GM10266 (cell line): Measurements from ENCODE around the gene BDKRB2.

Source experiments
- DNase-seq: peaks from one replicate; pipeline ENCODE4 v3.0.0; 2012; ENCODE audit errors: extremely low spot score
- CTCF ChIP-seq: IDR thresholded peaks from 2 replicates; pipeline ENCODE4 v1.5.1; 2012; ENCODE audit warnings: mild to moderate bottlenecking, low read depth; ENCODE audit not compliant: control insufficient read depth, insufficient read depth; ENCODE audit errors: missing control alignments

BDKRB2 gene

GRCh38 chr14:96194657-96195431, 9.8 kb upstream of the BDKRB2 start:
- no peak for DNase-seq

DNA sequence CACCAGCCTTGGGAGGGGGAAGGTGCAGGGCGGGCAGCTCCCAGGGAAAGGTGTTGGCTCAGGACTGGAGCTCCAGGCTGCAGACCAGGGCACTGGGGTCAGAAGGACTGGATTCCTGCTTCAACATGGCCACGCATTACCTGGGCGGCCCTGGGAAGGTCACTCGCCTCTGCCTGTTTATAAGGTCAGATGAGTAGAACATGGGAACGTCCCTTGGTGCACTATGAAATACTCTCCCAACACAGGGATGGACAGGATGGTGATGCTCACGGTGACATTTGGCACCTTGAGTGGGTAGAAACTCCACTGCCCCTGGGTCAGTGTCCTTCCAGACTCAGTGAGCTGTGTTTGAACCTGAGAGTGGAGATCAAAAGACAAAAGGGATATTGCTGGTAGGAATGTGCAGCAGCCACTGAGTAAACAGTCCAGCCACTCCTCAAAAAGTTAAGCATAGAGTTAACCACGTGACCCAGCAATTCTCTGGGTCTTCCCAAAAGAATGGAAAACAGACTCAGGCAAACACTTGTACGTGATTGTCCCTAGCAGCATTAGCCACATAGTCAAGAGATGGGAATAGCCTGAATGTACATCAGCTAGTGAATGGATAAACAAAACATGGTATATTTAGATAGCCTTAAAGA, 9.1 kb upstream of the BDKRB2 start:
- TF ChIP-seq CTCF, result no peak
- DNase-seq, result no peak

More at GRCh38 chr14:96194657-96195431, 9.8 kb upstream of the BDKRB2 start:
- no peak for TF ChIP-seq CTCF

DNA sequence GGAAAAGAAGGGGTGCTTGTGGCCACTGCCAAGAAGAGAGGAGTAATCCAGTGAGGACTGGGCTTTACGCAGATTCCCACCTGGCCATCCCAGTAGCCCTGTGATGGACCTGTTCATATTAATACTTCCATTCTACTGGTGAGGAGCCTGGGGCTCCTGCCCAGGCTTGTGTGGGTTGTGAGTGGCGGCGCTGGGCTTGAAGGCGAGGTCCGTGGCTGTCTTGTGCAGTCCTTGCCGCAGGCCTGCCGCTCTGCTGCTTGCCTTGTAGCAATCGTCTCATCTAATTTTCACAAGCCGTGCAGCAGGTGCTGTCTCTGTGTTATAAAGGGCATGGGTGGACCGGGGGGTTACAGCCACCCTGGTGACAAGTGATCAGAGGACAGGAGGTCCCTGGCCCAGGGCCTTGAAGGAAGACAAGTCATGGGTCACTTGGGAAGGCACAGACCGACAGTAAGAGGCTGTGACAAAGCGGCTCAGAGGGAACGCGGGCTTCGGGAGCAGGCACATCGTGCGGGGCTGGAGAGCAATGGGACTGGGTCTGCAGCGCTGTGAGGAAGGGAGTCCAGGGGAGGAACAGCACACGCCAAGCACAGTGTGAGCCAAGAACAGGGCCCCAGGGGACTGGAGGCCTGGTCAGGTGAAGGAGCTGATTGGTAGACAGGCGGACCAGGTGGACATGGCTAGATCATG, 7.3 kb upstream of the BDKRB2 start:
- no peak for TF ChIP-seq CTCF

DNA sequence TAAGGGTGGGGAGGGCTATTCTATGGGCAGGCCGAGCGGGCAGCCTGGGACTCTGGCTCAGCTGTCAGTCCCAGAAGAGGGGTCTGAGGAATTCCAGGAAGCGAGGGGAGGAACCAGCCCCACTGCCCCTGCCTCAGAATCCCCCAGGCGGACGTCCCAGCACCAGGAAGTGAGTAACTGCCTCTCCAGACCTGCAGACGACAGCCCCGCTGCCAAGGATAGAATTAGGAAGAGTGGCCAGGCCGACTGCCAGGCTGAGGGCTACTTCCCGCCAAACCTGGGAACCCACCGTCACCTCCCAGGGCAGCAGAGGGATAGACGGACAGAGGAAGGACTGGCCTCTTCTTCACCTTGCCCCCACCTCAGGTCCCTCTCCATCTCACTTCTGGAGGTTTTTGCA, 6.7 kb upstream of the BDKRB2 start:
- TF ChIP-seq CTCF, result no peak
- no peak for DNase-seq

More for the DNA sequence above, 7.3 kb upstream of the BDKRB2 start:
- DNase-seq, result no peak

- DNase-seq, result no peak
- TF ChIP-seq CTCF, result no peak
Observed at GRCh38 chr14:96198430-96199130, 6.1 kb upstream of the BDKRB2 start.

GRCh38 chr14:96201157-96201556, 3.5 kb upstream of the BDKRB2 start:
- DNase-seq, result no peak
- TF ChIP-seq CTCF, result no peak
